ENCODE data around the gene CCNY. TPM values are rescaled to one million over a fixed set of nuclear protein-coding genes. Genes with fewer than 3 reads are reported as not detected.

Gene CCNY
- total and polyA plus RNA-seq, 2 of the 4 experiments (the other 2 are of a cell fraction): 38.0 to 131 TPM

GRCh38 chr10:35467186-35467585, 130.9 kb downstream of the CCNY start:
- ChIA-PET CTCF (no interaction called here), POLR2A (ENCODE audit: unreplicated experiment) (no interaction called here)
- Histone ChIP-seq H3K36me3 (ENCODE audit: control insufficient read depth, insufficient read depth, low read length) (no peaks in the 10 kb centered on the region), H2AK5ac (ENCODE audit: low read depth, low read length) (no peak overlapping the region), H3K18ac (ENCODE audit: low read depth, low read length) (no peak overlapping the region), H2AFZ (replicated peaks; ENCODE audit: low read length, poor library complexity) (no peak overlapping the region), H2BK120ac (ENCODE audit: low read depth, low read length) (no peak overlapping the region), H4K5ac (ENCODE audit: low read depth, low read length) (no peak overlapping the region), H3K14ac (replicated peaks; ENCODE audit: low read depth, low read length) (no peak overlapping the region), H3K9me1 (ENCODE audit: insufficient read depth, low read length) (peaks cover 38% of the 10 kb centered on the region), H3K4me2 (ENCODE audit: low read depth, low read length) (no peak overlapping the region), H2BK20ac (ENCODE audit: low read depth, low read length) (no peak overlapping the region), H3K4me3 (ENCODE audit: insufficient read depth, low read depth, low read length) (no peak overlapping the region), H3K9me3 (ENCODE audit: control insufficient read depth, insufficient read depth, low read length) (no peaks in the 10 kb centered on the region), H3K79me1 (ENCODE audit: low read depth in 1 of 2, low read length in 2 of 2) (peaks cover 62 to 93% of the 10 kb centered on the region in 2 experiments), H3K4me1 (ENCODE audit: control insufficient read depth, insufficient read depth, low read length) (peaks cover 27% of the 10 kb centered on the region), H4K91ac (ENCODE audit: insufficient read depth, low read depth, low read length) (no peak overlapping the region), H4K8ac (ENCODE audit: low read depth in 2 of 2, low read length in 2 of 2) (no peak overlapping the region), H3K9ac (ENCODE audit: low read depth, low read length) (no peak overlapping the region), H3K56ac (ENCODE audit: extremely low read depth, insufficient read depth, low read length) (no peak overlapping the region), H2AK9ac (replicated peaks; ENCODE audit: low read depth, low read length, poor library complexity) (no peak overlapping the region), H3K27ac (ENCODE audit: insufficient read depth, low read length) (no peak overlapping the region), H2BK15ac (ENCODE audit: low read depth, low read length) (no peak overlapping the region), H4K20me1 (ENCODE audit: insufficient read depth, low read length) (peaks cover 99% of the 10 kb centered on the region), H2BK5ac (ENCODE audit: low read depth, low read length, poor library complexity, severe bottlenecking) (no peak overlapping the region), H3K23ac (ENCODE audit: low read depth, low read length) (no peak overlapping the region), H3K27me3 (ENCODE audit: control insufficient read depth, insufficient read depth, low read length) (no peaks in the 10 kb centered on the region), H3K4ac (ENCODE audit: low read depth, low read length) (no peak overlapping the region)
- no TSS peak for BruUV-seq (replicated peaks)
- intact Hi-C loops (cut with micrococcal nuclease) (no loop called here), dilution Hi-C loops (cut with HindIII; ENCODE audit: low sequenced_read_pairs, unreplicated experiment) (no loop called here), in situ Hi-C loops (cut with MboI; ENCODE audit: low sequenced_read_pairs) (no loop called here)
- ATAC-seq (ENCODE audit: low read depth): no peak
- no peak for TF ChIP-seq SMC3 (IDR thresholded peaks at IDR 0.05; ENCODE audit: low read depth, low read length)
- no peak for DNase-seq
